Activated CD4-positive, alpha-beta T cell treated with anti-CD3 and anti-CD28 coated beads, Interleukin-2, Interleukin-6, amounts not matched to agents 100 ng/mL and 50 ng/mL, durations not matched to agents 16 hours and 8 hours (primary cell): ENCODE results near the gene GPR62.
A peak's percentile ranks its signal among the peaks of the same experiment; 100 is the strongest.

Experiments
- DNase-seq: peaks from one replicate; pipeline ENCODE4 v3.0.0-alpha.2; 2020

The GPR62 gene

DNA sequence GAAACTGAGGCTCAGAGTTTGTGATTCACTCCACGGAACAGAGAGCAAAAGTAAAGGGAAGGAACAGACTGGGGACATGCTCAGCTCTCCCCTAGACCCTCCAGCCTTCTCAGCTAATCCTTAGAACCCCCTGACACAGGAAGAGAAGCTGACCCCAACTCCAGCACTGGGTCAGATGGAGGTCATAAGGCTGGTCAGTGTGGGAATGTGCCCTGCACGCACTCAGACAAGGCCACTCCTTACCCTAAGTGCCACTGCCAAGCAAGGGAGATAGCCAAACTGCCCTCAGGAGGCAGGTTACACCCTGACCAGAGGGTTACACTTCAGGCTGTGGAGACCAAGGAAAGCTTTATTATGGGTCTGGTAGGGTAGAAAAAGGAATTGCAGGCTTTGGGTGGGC, 39.3 kb downstream of the GPR62 start:
- no peak for DNase-seq

DNA sequence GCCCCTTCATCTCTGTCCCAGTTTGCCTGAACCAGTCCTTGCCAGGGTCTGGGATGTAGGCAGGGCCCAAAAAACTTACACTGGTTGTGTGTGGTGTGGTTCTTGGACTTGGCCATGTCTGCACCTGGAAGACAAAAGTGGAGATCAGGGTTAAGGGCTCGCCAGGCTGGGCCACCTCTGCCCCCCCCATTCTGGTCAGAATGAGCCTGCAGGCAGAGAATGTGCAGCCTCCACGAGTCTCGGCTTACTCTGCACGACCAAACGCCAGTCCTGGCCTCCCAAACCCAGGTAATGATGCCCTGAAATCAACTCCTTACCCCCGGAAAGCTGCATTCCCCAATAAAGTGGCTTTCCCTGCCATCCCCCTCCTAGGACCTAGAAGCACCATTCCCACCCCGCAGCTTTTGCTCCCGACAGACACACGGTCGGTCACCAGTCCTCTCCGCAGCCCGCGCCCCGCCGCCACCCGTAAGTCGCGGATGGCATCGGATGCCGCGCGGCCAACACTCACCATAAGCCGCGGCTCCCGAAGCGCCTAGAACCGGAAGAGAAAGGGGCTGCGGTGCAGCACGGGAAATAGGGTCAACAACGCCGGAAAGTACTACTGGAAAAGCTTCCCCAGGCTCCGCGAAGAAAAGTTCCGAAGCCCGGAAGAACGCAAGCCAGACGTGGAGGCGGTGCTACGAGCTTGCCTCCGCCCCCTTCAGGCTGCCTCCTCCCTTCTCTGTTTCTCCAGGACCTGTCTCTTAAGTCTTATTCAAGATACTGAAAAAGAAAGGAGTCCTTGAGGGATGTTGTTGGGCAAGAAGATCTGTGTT, 40.4 kb downstream of the GPR62 start, which contains the start of gene RPL29:
TSS of gene RPL29 (minus strand) at position 550 of the 818 bp plus-strand sequence. CDS start at position 116, 434 bp downstream.
- DNase-seq = peak; percentile 95

DNA sequence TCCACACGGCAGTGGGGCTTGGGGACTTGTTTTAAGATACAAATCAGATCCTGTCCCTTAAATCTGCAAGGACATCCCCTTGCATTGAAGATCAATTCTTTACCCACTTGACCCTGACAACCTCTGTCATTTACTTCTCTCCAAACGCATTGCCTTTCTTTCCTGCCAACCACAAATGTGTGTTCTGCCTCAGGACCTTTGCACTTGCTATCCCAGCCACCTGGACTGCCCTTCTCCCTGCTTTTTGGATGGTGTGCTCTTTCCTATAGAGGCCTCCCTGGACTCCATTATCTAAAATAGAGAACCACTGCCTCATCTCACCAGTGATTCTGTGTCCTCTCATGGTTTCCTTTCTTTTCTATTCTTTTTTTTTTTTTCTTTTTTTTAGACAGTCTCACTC, 42.0 kb downstream of the GPR62 start:
- no peak for DNase-seq

DNA sequence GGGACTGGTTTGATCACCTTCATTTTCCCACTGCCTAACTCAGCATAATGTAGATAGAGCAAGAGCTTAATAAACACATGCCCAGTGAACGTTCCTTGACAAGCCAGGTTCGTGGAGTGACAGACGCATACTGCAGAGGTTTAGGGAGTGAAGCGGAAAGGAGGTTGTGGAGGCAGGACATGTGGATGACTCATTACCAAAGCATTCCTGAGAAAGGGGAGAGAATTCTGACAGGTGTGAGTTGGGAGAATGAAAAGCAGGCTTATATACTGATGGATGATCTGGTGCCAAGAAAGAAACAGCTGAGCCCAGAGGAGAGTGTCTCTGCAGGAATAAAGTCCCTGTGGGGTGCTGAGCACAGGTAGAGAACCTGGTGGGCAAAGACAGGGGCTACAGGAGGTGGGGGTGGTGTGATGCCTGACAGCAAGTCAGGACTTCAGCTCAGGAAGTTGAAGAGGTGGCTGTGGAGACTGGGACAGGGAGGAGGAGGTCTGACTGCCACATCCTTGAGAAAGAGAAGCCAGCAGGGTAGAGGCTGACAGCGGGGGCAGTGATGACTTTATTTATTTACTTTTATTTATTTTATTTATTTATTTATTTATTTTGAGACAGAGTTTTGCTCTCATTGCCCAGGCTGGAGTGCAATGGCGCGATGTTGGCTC, 42.9 kb downstream of the GPR62 start:
- no peak for DNase-seq

DNA sequence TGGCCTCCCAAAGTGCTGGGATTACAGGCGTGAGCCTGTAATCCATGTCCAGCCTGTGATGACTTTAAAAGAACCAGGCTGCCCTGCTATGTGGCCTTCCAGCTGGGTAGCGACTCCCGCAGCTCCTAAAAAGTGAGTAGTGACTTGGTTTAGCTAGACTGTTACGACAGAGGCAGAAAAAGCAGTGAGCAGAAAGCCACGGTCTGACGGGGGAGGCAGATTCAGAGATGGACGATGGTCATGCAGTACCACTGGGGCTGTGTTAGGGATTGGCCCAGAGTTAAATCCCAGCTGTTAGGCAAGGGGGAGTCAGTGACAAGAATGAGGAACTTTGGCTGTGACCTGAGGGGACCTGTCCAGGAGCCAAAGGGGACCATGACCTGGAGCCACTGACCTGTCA, 43.6 kb downstream of the GPR62 start:
- DNase-seq = no peak

DNA sequence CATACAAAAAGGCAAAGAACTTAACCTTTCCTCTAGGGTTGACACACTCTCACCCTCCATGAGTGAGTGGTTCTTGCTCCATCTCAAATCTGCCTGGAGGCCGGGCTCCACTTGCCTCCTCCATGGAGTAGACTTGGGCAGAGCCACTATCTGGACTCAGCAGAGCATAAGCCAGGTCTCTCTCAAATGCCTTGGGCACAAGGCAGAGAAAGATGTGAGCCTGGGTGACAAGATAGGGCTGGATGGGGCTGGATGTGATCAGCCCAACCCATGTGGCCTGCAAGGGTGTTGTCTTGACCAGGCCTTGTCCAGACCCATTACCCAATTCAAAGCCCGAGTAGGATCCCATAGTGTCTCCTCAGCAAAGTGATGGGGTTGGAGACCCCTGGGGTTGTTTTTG, 44.7 kb downstream of the GPR62 start:
- DNase-seq = no peak

DNA sequence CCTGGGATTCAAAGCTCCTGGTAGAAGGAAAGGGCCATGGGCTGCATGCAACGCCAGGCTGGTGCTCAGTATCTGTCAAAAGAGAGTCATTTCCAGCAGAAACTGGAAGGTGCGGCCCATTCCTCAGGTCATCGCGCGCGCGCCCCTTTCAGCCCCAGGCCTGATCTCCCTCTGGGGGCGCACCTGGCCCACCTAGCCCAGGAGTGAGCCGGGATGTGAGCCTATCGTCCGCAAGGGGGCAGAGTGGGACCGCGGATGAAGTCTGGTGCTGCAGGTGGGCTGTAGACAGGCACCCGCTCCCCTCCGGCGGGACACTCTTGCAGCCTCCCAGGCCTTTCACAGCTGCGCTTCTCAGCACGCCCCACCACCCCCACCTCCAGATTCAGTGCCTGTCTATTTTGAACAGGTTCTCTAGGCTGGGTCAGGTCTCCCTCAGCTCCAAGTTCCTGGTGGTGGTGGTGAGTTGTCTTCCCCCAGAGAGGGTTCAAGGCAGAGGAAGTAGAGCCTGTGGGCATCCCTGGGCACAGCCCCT, 46.3 kb downstream of the GPR62 start:
- DNase-seq = peak; percentile 86

DNA sequence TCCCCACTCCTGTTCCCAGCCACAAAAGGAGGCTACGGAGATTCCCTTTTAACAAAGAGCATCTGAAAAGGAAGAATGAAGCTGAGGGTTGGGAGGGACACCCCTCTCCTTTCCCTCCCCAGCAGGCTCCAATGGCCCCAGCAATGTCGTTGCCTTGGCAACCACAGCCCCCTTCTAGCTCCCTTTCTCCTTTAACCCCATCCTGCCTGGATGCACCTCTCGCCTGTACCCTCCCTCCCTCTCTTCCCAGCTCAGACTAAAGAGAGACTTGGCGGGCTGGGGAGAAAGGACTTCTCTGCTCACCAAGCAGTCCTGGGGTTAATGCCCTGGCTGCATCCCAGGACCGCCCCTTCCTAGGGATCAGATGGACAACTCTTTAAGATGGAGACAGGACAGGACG, 47.6 kb downstream of the GPR62 start:
- DNase-seq = no peak

DNA sequence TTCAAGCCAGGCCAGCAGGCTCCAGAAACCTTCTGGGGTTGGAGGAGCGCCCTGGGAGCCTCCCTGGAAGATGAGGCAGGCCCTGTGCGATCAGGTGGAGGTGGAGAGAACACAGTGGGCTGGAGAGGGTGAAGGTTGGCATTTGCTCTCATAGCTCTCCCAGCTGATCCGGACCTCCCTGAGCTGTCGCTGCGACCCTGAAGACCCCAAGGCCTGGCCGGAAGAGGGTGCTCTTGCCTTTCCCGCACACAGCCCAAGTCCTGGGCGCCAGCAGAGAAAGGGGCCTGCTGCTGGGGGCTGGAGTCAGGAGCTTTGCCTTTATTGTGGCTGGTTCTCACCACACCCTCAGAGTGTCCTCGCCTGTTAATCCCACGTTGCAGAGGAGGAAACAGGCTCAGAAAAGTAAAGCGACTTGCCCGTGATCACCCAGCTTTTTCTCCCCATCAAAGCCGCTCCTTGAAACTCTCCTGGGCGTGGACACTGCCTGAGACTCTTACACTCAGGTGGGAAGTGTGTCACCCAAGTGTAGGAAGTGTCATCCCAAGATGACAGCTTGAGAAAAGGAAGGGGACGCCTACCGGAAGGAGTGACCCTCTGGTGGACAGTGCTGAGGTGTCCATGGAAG, 49.1 kb downstream of the GPR62 start:
- DNase-seq = no peak

DNA sequence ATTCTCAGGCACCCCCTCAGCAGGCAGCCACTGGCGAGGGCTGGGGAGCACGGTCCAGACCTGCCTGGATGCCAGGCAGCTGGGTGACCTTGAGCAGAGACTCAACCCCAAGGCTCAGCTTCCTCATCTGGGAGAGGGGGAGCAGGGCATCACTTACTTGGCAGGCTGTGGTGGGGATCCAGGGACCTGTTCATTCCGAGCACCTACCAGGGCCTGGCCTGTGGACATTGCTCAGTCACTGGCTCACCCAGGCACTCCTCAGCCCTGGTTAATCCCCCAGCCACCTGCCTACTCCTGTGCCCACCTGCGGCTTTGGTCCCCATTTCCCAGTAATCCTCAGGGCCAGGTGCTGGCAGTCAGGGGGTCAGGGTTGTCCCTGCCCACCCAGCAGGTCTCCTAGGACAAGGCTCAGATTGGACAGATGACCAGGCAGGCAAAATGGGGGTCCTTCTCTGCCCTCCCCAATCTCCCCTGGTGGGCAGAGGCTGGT, 49.8 kb downstream of the GPR62 start:
- no peak for DNase-seq

DNA sequence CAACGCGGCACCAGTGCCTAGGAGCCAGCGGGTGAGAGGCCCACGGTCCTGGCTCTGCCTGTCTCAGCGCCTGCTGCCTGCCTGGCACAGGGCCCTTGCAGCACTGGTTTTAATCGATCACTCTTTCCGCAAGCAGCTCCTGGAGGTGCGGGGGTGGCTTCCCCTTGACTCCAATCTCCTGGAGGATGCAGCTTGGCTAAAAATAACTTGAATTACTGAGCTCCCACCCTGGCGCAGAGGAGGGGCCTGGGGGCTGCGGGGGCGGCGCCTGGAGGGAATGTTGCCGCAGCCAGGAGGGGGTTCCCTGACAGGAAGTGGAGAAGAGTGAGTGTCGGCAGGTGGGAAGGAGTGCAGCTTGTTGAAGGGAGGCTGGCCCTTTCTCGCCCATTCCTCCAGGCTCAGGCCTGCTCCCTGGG, 50.4 kb downstream of the GPR62 start:
- no peak for DNase-seq

DNA sequence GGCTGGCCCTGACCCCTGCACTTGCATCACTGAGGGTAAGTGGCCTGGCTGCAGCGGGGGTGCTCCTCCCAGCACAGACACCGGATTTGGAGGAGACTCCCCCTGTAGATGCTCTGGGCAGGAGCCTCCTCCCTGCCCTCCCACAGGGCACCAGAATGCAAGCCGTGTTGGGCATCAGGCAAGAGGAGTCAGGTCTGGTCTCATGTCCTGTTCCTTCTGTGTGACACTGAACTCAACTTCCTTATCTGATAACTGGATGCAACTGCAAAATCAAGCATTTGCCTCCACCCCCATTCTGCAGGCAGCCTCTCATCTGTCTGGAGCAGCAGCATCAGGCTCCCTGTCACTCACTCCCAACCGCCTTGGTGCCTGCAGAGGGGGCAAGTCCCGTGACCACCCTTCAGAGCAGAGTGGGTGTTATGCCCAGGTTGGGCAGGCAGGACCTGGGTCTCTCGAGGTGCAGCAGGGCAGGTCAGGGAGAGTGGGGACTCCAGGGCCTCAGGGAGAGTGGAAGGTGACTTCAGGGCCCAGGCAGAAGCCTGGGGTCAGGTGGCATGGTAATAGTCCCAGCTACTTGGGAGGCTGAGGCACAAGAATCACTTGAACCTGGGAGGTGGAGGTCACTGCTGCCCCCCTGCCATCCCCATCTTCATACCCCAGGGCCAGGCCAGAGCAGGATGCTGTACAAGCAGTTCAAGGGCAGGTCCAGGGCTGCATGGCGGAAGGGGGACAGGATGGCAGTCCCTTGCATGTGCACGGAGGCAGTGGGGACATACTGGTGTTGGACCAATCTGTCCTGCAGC, 51.0 kb downstream of the GPR62 start:
- DNase-seq = no peak

DNA sequence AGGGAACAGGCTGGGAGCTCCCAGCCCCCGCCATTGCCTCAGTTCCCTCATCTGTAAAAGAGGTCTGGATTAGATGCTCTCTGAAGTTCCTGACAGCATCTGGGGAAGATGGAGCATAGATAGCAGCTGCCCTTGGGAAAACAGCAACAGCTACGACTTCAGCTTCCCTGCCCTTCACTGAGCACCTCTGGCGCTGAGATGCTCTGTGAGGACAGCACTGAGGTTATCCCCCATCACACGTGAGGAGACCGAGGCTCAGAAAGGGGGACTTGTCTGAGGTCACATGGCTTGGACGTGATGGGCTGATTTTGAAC, 51.6 kb downstream of the GPR62 start:
- no peak for DNase-seq
